ENCODE data around the gene BORCS6.
"Not testable (repeated sequence)": the region's sequence is repeated elsewhere in the genome, so short reads cannot be mapped to it uniquely, and the experiment has no call there.

The BORCS6 gene

GRCh38 chr17:8176998-8177731 lies 12.8 kb downstream of the BORCS6 start:
- H3K4me3 ChIP-seq (ENCODE audit: low read length) = peak overlapping the region; percentile 87
- no peak for DNase-seq (ENCODE audit: low read depth, low spot score)

- DNase-seq (ENCODE audit: low read depth, low spot score) = peak; percentile 82
- H3K4me3 ChIP-seq (ENCODE audit: low read length) = peak within 1 kb of the TSS; percentile 87
Observed at GRCh38 chr17:8176197-8176940, 13.6 kb downstream of the BORCS6 start, which contains the start of gene TMEM107. Gene TMEM107 (minus strand): TSS chr17:8176380. CDS start chr17:8176286, 94 bp downstream.

- DNase-seq (ENCODE audit: low read depth, low spot score) = no peak
- H3K4me3 ChIP-seq (ENCODE audit: low read length) = peak overlapping the region; percentile 87
Observed at GRCh38 chr17:8175795-8176196, 14.2 kb downstream of the BORCS6 start.

GRCh38 chr17:8173871-8174322 lies 16.1 kb downstream of the BORCS6 start:
- peak overlapping the region; percentile 71 for H3K4me3 ChIP-seq (ENCODE audit: low read length)
- DNase-seq (ENCODE audit: low read depth, low spot score) = no peak

- peak; percentile 99 for DNase-seq (ENCODE audit: low read depth, low spot score)
- peak overlapping the region; percentile 71 for H3K4me3 ChIP-seq (ENCODE audit: low read length)
Observed at GRCh38 chr17:8173056-8173870, 16.7 kb downstream of the BORCS6 start.

GRCh38 chr17:8170186-8170585 lies 19.8 kb downstream of the BORCS6 start:
- DNase-seq (ENCODE audit: low read depth, low spot score); H3K4me3 ChIP-seq (ENCODE audit: low read length): not testable (repeated sequence)

GRCh38 chr17:8167526-8167925 lies 22.5 kb downstream of the BORCS6 start:
- no peak overlapping the region for H3K4me3 ChIP-seq (ENCODE audit: low read length)
- no peak for DNase-seq (ENCODE audit: low read depth, low spot score)

GRCh38 chr17:8166731-8167130 lies 23.2 kb downstream of the BORCS6 start:
- no peak overlapping the region for H3K4me3 ChIP-seq (ENCODE audit: low read length)
- no peak for DNase-seq (ENCODE audit: low read depth, low spot score)

GRCh38 chr17:8164815-8165131 lies 25.2 kb downstream of the BORCS6 start:
- no peak for DNase-seq (ENCODE audit: low read depth, low spot score)
- no peak overlapping the region; the same call in 1 of the 2 replicates for H3K4me3 ChIP-seq (ENCODE audit: low read length)

GRCh38 chr17:8163978-8164814 lies 25.8 kb downstream of the BORCS6 start:
- DNase-seq (ENCODE audit: low read depth, low spot score) = peak; percentile 69
- peak overlapping the region; percentile 60 for H3K4me3 ChIP-seq (ENCODE audit: low read length)

GRCh38 chr17:8162997-8163977 lies 26.7 kb downstream of the BORCS6 start:
- H3K4me3 ChIP-seq (ENCODE audit: low read length) = peak overlapping the region; percentile 60
- no peak for DNase-seq (ENCODE audit: low read depth, low spot score)

GRCh38 chr17:8162233-8162996 lies 27.6 kb downstream of the BORCS6 start, which contains the start of gene VAMP2:
Gene VAMP2 (minus strand): TSS chr17:8162948. CDS start chr17:8162879, 69 bp downstream.
- H3K4me3 ChIP-seq (ENCODE audit: low read length) = peak within 1 kb of the TSS; percentile 72
- DNase-seq (ENCODE audit: low read depth, low spot score) = no peak

- H3K4me3 ChIP-seq (ENCODE audit: low read length) = peak overlapping the region; percentile 72
- no peak for DNase-seq (ENCODE audit: low read depth, low spot score)
Observed at GRCh38 chr17:8161289-8162232, 28.4 kb downstream of the BORCS6 start.

- no peak overlapping the region for H3K4me3 ChIP-seq (ENCODE audit: low read length)
- DNase-seq (ENCODE audit: low read depth, low spot score) = no peak
Observed at GRCh38 chr17:8160741-8161221, 29.2 kb downstream of the BORCS6 start.

- no peak for DNase-seq (ENCODE audit: low read depth, low spot score)
- no peak overlapping the region for H3K4me3 ChIP-seq (ENCODE audit: low read length)
Observed at GRCh38 chr17:8160224-8160577, 29.8 kb downstream of the BORCS6 start.

Data from Jurkat, Clone E6-1 (cell line).